IPS-20b (cell line): ENCODE results near the gene MYO18B.

Source experiments
- H3K27ac ChIP-seq: one replicate; pipeline ENCODE4 v1.5.1; 2013; ENCODE audit warnings: low read length
- H3K27me3 ChIP-seq: 2 replicates; pipeline ENCODE4 v1.6.1; 2013; ENCODE audit warnings: mild to moderate bottlenecking, low read length, inconsistent platforms; ENCODE audit not compliant: insufficient read depth
- H3K36me3 ChIP-seq: 2 replicates; pipeline ENCODE4 v1.6.1; 2013; ENCODE audit warnings: low read depth, mild to moderate bottlenecking, inconsistent platforms, low read length, moderate library complexity; ENCODE audit not compliant: insufficient read depth
- H3K4me1 ChIP-seq: 2 replicates; pipeline ENCODE4 v1.6.1; 2013; ENCODE audit warnings: mild to moderate bottlenecking, control low read depth, inconsistent platforms, low read length, moderate library complexity; ENCODE audit not compliant: insufficient read depth
- H3K4me3 ChIP-seq: 2 replicates; pipeline ENCODE4 v1.5.1; 2013; ENCODE audit warnings: mild to moderate bottlenecking, low read length, inconsistent platforms
- H3K9ac ChIP-seq: 2 replicates; pipeline ENCODE4 v1.6.1; 2013; ENCODE audit warnings: low read depth, mild to moderate bottlenecking, inconsistent platforms, low read length, moderate library complexity
- H3K9me3 ChIP-seq: 2 replicates; pipeline ENCODE4 v1.6.1; 2013; ENCODE audit warnings: mild to moderate bottlenecking, low read depth, low read length, inconsistent platforms; ENCODE audit not compliant: insufficient read depth

The MYO18B gene

DNA sequence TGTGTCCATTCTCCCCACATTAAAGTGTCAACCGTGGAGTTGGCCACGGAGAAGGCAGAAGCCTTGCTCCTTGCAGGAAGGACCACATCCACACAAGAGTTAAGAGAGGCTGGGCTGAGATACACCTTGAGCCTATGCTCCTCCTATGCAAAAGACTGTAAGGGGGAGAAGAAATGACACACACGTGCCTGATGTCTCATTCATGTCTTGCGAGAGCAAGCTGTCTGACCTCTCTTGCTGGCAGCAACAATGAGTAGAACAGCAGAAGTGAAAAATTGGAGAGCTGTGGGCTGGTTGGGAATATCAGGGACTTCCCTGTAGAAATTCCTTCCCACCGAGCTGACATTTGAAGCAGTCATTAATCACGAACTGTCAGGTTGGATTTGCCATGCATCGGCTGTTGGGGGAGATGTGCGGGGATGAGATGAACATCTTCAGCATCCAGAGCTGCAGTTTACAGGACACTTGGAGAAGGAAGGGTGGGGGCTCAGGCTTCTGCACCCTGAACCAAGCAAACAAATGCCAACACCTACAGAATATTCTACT is 139.3 kb downstream of the MYO18B start:
- Histone ChIP-seq H3K9ac (no peak overlapping the region), H3K4me1 (peaks cover 3% of the 10 kb centered on the region; the same call in 1 of the 2 replicates), H3K27me3 (no peaks in the 10 kb centered on the region), H3K27ac (no peak overlapping the region), H3K4me3 (no peak overlapping the region), H3K36me3 (no peaks in the 10 kb centered on the region), H3K9me3 (no peaks in the 10 kb centered on the region)

DNA sequence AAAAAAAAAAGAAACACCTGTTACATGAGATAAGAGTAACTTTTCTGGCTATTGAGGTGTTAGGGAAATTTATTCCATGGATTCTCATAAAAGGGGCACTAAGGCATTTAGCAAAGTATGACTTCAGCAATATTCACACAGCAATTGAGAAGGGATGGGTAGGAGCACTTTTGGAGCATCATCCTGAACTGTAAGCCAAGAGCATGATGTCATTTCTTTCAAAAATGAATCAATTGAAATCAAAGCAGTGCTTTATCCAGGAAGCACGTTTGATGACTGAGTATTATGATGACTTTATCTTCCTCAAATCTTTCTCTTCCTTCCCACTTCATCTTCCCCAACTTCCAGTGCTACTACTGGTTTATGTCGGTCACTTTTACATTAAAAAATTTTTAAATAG is 140.4 kb downstream of the MYO18B start:
- Histone ChIP-seq H3K9ac (no peak overlapping the region), H3K4me1 (peaks cover 3% of the 10 kb centered on the region; the same call in 1 of the 2 replicates), H3K27me3 (no peaks in the 10 kb centered on the region), H3K9me3 (no peaks in the 10 kb centered on the region), H3K36me3 (no peaks in the 10 kb centered on the region), H3K4me3 (no peak overlapping the region), H3K27ac (no peak overlapping the region)

DNA sequence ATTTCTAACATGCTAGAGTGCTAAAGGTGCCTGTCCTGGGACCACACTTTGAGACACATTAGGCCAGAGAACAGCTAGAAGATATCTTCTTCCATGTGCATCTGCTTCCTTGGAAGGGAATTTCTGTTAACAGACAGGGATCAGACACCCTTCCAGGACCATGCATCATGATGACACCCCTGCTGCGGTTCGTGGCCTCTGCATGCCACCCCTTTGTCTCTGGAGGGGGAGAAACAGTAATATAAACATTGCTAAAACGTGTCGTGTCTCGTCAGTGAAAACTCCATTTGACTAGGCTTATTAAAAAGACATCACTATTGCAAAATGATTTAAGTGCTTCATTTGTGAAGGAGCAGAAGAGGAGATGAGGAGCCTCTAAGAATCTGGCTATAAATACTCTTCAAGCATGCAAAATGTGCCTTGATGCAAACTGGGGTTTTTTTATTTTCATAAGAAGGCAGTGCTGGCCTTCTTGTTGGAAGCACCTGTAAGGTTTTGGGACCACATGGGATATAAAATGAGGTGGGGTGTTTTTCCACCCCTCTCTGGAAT is 141.6 kb downstream of the MYO18B start:
- Histone ChIP-seq H3K27ac (no peak overlapping the region), H3K4me1 (no peaks in the 10 kb centered on the region), H3K36me3 (no peaks in the 10 kb centered on the region), H3K9me3 (no peaks in the 10 kb centered on the region), H3K4me3 (no peak overlapping the region), H3K27me3 (no peaks in the 10 kb centered on the region), H3K9ac (no peak overlapping the region)

DNA sequence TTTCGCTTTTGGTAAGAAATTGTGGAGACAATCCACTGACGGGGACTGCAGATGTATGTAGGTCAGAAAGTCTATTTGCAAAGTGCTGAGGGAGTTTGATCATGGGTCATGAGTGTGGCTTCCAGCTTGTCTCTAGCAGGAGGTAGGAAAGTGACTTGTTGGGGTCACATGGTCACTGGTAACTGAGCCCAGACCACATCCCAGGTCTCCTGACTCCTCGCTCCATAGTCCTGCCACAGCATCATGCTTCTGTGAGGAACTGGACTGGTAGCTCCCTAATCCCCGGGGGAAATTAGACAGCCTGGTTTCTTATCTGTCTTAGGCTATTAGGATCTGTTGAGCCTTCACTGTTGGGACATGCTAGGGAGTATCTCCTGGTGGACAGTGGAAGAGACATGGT is 142.1 kb downstream of the MYO18B start:
- Histone ChIP-seq H3K27me3 (no peaks in the 10 kb centered on the region), H3K9me3 (no peaks in the 10 kb centered on the region), H3K36me3 (no peaks in the 10 kb centered on the region), H3K4me1 (no peaks in the 10 kb centered on the region), H3K27ac (no peak overlapping the region), H3K4me3 (no peak overlapping the region), H3K9ac (no peak overlapping the region)

DNA sequence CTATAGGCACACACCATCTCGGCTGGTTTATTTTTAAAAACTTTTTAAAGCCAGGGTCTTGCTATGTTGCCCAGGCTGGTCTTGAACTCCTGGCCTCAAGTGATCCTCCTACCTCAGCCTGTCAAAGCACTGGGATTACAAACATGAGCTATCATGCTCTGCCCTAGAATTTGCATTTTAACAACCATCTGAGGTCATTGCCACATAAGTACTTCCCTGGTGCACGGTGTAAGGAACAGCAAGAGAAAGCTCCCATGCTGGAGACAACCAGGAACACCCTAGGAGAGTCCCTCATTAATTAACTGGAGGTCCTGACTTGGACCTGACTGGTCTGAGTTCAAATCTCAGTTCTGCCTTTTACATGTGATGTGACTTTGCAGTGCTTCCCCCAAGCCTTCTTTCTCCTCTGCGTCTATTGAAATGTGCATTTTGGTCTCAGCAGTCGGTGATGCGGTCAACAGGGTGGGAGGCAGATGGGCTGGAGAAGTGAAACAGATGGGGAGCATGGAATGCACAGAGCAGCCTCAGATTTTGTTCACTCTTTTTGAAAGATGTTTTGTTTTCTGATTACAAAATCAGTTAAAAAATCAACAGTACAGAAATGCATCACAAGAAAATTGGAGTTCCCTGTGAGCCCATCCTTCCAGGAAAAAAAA is 146.5 kb downstream of the MYO18B start:
- Histone ChIP-seq H3K27me3 (no peaks in the 10 kb centered on the region), H3K36me3 (no peaks in the 10 kb centered on the region), H3K9ac (no peak overlapping the region), H3K27ac (no peak overlapping the region), H3K4me1 (no peaks in the 10 kb centered on the region), H3K9me3 (no peaks in the 10 kb centered on the region), H3K4me3 (no peak overlapping the region)

DNA sequence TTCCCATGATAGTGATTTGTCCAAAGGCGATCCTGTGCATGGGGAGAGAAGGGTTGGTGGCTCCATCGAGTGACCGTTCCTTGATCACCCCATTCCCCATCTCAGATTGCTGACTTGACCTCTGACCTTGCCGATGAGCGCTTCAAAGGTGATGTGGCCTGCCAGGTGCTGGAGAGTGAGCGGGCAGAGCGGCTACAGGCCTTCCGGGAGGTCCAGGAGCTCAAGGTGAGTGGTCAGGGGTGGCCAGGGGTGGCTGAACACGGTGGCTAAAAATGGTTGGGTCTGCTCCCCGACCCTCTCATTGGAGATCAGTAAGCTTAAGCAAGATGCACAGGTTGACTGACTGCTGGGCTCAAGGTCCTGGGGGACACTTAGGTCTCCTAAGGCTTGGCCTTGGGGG is 148.7 kb downstream of the MYO18B start:
- H3K9me3 ChIP-seq = no peaks in the 10 kb centered on the region
- no peaks in the 10 kb centered on the region for H3K4me1 ChIP-seq
- H3K4me3 ChIP-seq = no peak overlapping the region
- no peak overlapping the region for H3K9ac ChIP-seq
- no peaks in the 10 kb centered on the region for H3K27me3 ChIP-seq
- H3K27ac ChIP-seq = no peak overlapping the region
- no peaks in the 10 kb centered on the region for H3K36me3 ChIP-seq

DNA sequence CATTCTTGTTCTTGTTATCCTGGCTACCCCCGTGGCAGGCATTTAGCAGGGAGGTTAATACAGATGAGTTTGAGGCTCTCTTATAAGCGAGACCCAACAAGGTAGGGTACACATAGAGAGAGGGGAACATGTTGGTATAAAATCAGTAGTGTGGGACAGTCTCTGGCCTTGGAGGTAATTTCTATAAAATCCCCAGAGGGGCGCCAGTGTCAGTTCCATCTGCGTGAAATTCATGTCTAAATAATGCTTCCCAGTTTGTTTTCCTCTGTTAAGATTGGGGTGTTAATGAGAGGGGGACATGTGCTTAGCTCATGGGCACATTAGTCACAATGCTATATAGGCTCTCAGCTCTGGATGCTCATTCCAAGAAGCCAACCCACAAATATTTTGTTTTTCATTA is 150.7 kb downstream of the MYO18B start:
- no peaks in the 10 kb centered on the region for H3K4me1 ChIP-seq
- H3K27ac ChIP-seq = no peak overlapping the region
- no peaks in the 10 kb centered on the region for H3K9me3 ChIP-seq
- H3K9ac ChIP-seq = no peak overlapping the region
- no peaks in the 10 kb centered on the region for H3K27me3 ChIP-seq
- H3K4me3 ChIP-seq = no peak overlapping the region
- H3K36me3 ChIP-seq = no peaks in the 10 kb centered on the region

DNA sequence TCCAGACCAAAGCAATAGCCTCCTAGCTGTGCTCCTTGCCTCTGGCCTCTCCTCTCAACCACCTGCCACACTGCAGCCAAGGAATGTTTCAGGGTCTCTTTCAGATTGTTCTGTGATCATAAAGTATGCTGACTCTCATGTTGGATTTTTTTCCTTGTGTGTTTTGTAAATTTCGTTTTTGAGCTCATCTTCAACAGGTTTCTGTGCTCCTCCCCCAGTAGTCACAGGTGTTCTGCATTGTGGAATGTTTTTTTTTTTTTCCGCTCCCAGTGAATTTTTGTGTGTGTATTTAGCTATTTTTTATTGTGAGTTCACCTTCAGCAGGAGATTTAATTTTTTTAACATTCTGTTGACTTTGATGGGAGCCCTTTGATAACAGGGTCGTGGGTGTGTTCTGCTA is 153.7 kb downstream of the MYO18B start:
- H3K4me3 ChIP-seq = no peak overlapping the region
- H3K9ac ChIP-seq = no peak overlapping the region
- no peak overlapping the region for H3K27ac ChIP-seq
- no peaks in the 10 kb centered on the region for H3K9me3 ChIP-seq
- no peaks in the 10 kb centered on the region for H3K4me1 ChIP-seq
- no peaks in the 10 kb centered on the region for H3K36me3 ChIP-seq
- H3K27me3 ChIP-seq = no peaks in the 10 kb centered on the region

DNA sequence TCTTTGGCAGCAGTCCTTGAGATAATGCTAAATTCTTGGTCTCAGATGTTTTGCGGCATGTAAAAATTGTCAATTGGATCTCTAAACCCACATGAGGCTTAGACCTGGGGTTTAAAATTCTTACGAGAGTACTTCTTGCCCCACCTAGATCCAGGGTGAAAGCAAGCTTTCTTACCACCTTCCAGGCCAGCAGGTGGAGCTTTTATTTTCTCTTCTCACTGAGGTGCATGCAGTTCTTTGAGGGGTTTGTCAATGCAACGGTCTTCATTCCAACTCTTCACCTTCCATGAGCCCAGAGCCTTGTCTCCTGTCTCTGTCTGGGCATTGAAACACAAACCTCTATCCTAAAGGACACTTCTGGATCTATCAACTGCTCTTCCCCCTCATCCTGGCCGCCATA is 154.1 kb downstream of the MYO18B start:
- no peak overlapping the region for H3K9ac ChIP-seq

DNA sequence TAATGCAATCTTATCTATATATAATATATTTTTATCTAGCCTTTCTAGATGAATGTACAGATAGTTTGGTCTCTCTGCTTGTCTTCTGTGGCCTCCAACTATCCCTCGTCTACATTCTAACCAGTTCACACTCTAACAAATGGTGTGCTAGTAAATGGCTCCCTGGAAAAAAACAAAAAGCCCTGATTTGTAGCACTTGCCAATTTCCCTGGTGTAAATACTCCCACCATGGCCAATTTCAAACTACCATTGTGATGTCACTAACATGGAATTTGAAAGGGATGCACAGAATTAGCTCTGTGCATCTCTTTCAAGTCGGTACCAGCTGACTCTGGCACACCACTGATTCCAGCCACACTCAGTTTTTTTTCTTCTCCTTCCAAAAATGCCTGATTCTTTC is 154.6 kb downstream of the MYO18B start:
- Histone ChIP-seq H3K27me3 (no peaks in the 10 kb centered on the region), H3K4me3 (no peak overlapping the region), H3K27ac (no peak overlapping the region), H3K36me3 (no peaks in the 10 kb centered on the region), H3K9ac (no peak overlapping the region), H3K9me3 (no peaks in the 10 kb centered on the region), H3K4me1 (no peaks in the 10 kb centered on the region)

More for the DNA sequence above, 154.1 kb downstream of the MYO18B start:
- H3K4me3 ChIP-seq = no peak overlapping the region
- no peak overlapping the region for H3K27ac ChIP-seq
- no peaks in the 10 kb centered on the region for H3K9me3 ChIP-seq
- no peaks in the 10 kb centered on the region for H3K36me3 ChIP-seq
- no peaks in the 10 kb centered on the region for H3K4me1 ChIP-seq
- no peaks in the 10 kb centered on the region for H3K27me3 ChIP-seq

DNA sequence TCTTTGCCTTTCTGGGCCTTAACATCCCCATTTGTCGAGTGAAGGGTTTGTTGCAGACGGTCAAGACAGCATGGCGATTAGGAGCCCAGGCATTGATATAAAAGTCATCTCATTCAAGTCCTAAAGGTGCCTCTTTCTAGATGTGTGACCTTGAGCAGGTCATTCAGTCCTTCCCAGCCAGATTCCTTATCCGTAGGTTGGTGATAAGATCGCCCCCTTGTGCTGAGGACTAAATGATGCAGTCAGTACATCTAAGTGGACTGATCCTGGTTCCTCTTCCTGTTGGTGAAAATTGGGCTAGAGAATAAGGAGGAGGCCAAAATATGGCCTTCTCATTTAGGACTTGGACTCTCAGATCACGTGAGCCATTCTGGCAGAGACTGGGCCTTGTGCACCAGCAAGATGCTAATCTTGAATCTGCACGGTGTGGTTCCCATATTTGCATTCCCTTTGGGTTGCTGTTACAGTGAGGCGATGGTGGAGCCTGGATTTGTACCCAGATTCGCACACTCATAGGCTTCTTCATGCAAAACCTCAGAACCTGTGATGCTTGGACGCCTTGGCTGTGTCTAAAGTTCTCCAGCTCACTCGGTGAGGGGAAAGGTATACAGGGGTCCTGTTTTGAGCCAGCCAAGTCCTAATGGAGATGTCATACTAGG is 156.8 kb downstream of the MYO18B start:
- Histone ChIP-seq H3K27ac (no peak overlapping the region), H3K9me3 (no peaks in the 10 kb centered on the region), H3K27me3 (no peaks in the 10 kb centered on the region), H3K36me3 (no peaks in the 10 kb centered on the region), H3K4me3 (no peak overlapping the region), H3K9ac (no peak overlapping the region), H3K4me1 (no peaks in the 10 kb centered on the region)

DNA sequence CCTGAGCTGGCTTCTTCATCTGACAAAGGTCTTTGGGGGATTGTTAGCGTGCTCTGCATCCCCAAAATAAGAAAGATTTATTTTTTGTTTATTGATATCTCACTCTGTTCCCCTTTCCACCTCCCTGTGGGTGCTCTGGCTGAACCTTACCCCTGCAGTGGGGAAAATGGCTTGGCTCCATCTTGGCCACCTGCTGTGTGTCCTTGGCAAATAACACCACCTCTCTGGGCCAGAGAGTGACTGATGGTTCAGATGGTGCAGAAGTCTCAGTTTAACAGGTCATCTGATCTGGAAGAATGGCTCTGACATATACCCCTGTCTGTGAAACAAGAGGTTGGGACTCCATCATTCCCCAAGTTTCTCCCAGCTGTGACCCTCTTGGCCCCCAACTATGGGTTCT is 157.6 kb downstream of the MYO18B start:
- H3K27me3 ChIP-seq = no peaks in the 10 kb centered on the region
- H3K9ac ChIP-seq = no peak overlapping the region
- H3K4me1 ChIP-seq = no peaks in the 10 kb centered on the region
- no peaks in the 10 kb centered on the region for H3K9me3 ChIP-seq
- H3K27ac ChIP-seq = no peak overlapping the region
- no peaks in the 10 kb centered on the region for H3K36me3 ChIP-seq
- H3K4me3 ChIP-seq = no peak overlapping the region
